OCI-LY3 (cell line): ENCODE results near the gene OPTC.
A peak's percentile ranks its signal among the peaks of the same experiment; 100 is the strongest.

Source experiments
- H2AFZ ChIP-seq: fragments of 200-600, 300-600 bp; shearing (Covaris generic); 2 replicates; pipeline ENCODE4 v1.6.0; 2014; ENCODE audit warnings: antibody characterized with exemption, low read depth, low read length
- H3K27ac ChIP-seq: fragments of 200-600, 300-600 bp; sonication (generic); 2 replicates; pipeline ENCODE4 v1.5.1; 2014; ENCODE audit warnings: mild to moderate bottlenecking, low read length, moderate library complexity, mixed read lengths
- H3K27me3 ChIP-seq: fragments of 200-600, 300-600 bp; sonication (generic); 2 replicates; pipeline ENCODE4 v1.6.1; 2014; ENCODE audit warnings: low read depth, low read length, mixed read lengths
- H3K36me3 ChIP-seq: fragments of 200-600, 300-600 bp; sonication (generic); replicated peaks from 2 replicates; pipeline ENCODE3; 2014; ENCODE audit warnings: low read depth, low read length, mixed read lengths
- H3K4me1 ChIP-seq: fragments of 300-600, 200-600 bp; sonication (generic); 2 replicates; pipeline ENCODE4 v1.6.1; 2014; ENCODE audit warnings: low read length, mixed read lengths
- H3K4me2 ChIP-seq: fragments of 200-600, 300-600 bp; sonication (generic); 2 replicates; pipeline ENCODE4 v1.6.1; 2014; ENCODE audit warnings: low read length, mixed read lengths
- H3K4me3 ChIP-seq: fragments of 300-600, 200-600 bp; sonication (generic); 2 replicates; pipeline ENCODE4 v1.5.1; 2014; ENCODE audit warnings: antibody characterized with exemption, mild to moderate bottlenecking, low read length, moderate library complexity
- H3K79me2 ChIP-seq: fragments of 300-600, 200-600 bp; shearing (Covaris generic); 2 replicates; pipeline ENCODE4 v1.6.1; 2014; ENCODE audit warnings: mild to moderate bottlenecking, low read length, mixed read lengths
- H3K9ac ChIP-seq: fragments of 300-600, 200-600 bp; shearing (Covaris generic); 2 replicates; pipeline ENCODE4 v1.6.0; 2014; ENCODE audit warnings: mild to moderate bottlenecking, low read length, moderate library complexity
- H3K9me3 ChIP-seq: fragments of 200-600, 300-600 bp; shearing (Covaris generic); 2 replicates; pipeline ENCODE4 v1.6.1; 2014; ENCODE audit warnings: low read length, mixed read lengths; ENCODE audit not compliant: insufficient read depth
- H4K20me1 ChIP-seq: fragments of 200-600, 300-600 bp; sonication (generic); 2 replicates; pipeline ENCODE4 v1.6.1; 2016; ENCODE audit warnings: low read length, mixed read lengths; ENCODE audit not compliant: insufficient read depth
- CTCF ChIP-seq: fragments of 200-600, 300-600 bp; sonication (generic); IDR thresholded peaks from 2 replicates; pipeline ENCODE4 v1.5.1; 2014; ENCODE audit warnings: antibody characterized with exemption, low read length, low read depth
- EZH2phosphoT487 ChIP-seq: fragments of 200-600 bp; shearing (Covaris generic); IDR thresholded peaks from 2 replicates; pipeline ENCODE4 v1.6.1; 2018; ENCODE audit warnings: antibody characterized with exemption, mixed run types, low read depth

Gene OPTC

GRCh38 chr1:203478231-203478630, 15.7 kb upstream of the OPTC start:
- no peaks in the 10 kb centered on the region for H3K36me3 ChIP-seq
- peaks cover 22% of the 10 kb centered on the region for H3K27me3 ChIP-seq
- TF ChIP-seq CTCF (no peak), EZH2phosphoT487 (no peak)
- peak overlapping the region; percentile 39; the same call in 1 of the 2 replicates for H3K4me2 ChIP-seq
- no peak overlapping the region for H3K9ac ChIP-seq
- no peaks in the 10 kb centered on the region for H3K9me3 ChIP-seq
- peaks cover 16% of the 10 kb centered on the region for H3K4me1 ChIP-seq
- H3K4me3 ChIP-seq: no peak overlapping the region
- H3K79me2 ChIP-seq: no peaks in the 10 kb centered on the region
- H4K20me1 ChIP-seq: no peaks in the 10 kb centered on the region
- no peak overlapping the region for H3K27ac ChIP-seq
- H2AFZ ChIP-seq: 0 out of 2 replicates have a peak overlapping the region, but pooled peaks have one; percentile 8

- no peaks in the 10 kb centered on the region for H3K36me3 ChIP-seq
- H3K9me3 ChIP-seq: no peaks in the 10 kb centered on the region
- H3K9ac ChIP-seq: no peak overlapping the region
- H2AFZ ChIP-seq: no peak overlapping the region
- H4K20me1 ChIP-seq: no peaks in the 10 kb centered on the region
- H3K27me3 ChIP-seq: peaks cover 22% of the 10 kb centered on the region
- no peak overlapping the region for H3K4me3 ChIP-seq
- H3K4me2 ChIP-seq: no peak overlapping the region
- H3K4me1 ChIP-seq: peaks cover 16% of the 10 kb centered on the region
- no peak for TF ChIP-seq CTCF
- no peak for TF ChIP-seq EZH2phosphoT487
- no peaks in the 10 kb centered on the region for H3K79me2 ChIP-seq
- no peak overlapping the region for H3K27ac ChIP-seq
Observed at GRCh38 chr1:203478986-203479385, 15.0 kb upstream of the OPTC start.

DNA sequence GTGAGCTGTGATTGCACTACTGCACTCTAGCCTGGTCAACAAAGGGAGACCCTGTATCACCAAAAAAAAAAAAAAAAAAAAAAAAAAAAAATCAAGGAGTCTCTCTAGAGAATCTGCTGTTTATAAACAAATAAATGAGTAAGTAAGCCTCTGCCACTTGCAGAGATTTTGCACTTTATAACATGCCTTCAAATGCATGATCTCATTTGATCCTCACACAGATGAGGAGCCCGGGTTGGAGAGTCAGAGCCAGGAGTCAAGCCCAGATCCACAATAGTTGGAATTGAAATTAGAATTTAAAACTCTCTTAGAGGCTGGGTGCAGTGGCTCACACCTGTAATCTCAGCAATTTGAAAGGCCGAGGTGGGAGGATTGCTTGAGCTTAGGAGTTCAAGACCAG, 14.3 kb upstream of the OPTC start:
- H3K36me3 ChIP-seq: no peaks in the 10 kb centered on the region
- H3K4me3 ChIP-seq: no peak overlapping the region
- H3K9ac ChIP-seq: no peak overlapping the region
- H3K4me1 ChIP-seq: peaks cover 16% of the 10 kb centered on the region
- H3K79me2 ChIP-seq: no peaks in the 10 kb centered on the region
- no peak overlapping the region for H2AFZ ChIP-seq
- no peak overlapping the region for H3K4me2 ChIP-seq
- H3K9me3 ChIP-seq: no peaks in the 10 kb centered on the region
- TF ChIP-seq EZH2phosphoT487: no peak
- no peak for TF ChIP-seq CTCF
- no peak overlapping the region for H3K27ac ChIP-seq
- peaks cover 22% of the 10 kb centered on the region for H3K27me3 ChIP-seq
- H4K20me1 ChIP-seq: no peaks in the 10 kb centered on the region

GRCh38 chr1:203480084-203480483, 13.9 kb upstream of the OPTC start:
- Histone ChIP-seq H3K9ac (no peak overlapping the region), H3K27me3 (peaks cover 18% of the 10 kb centered on the region), H3K27ac (no peak overlapping the region), H2AFZ (no peak overlapping the region), H3K9me3 (no peaks in the 10 kb centered on the region), H3K36me3 (no peaks in the 10 kb centered on the region), H3K79me2 (no peaks in the 10 kb centered on the region), H3K4me1 (peaks cover 16% of the 10 kb centered on the region), H4K20me1 (no peaks in the 10 kb centered on the region), H3K4me2 (no peak overlapping the region), H3K4me3 (no peak overlapping the region)
- TF ChIP-seq CTCF: no peak
- no peak for TF ChIP-seq EZH2phosphoT487
